ENCODE results near the gene CD40.
"Not testable (repeated sequence)": the region's sequence is repeated elsewhere in the genome, so short reads cannot be mapped to it uniquely, and the experiment has no call there.

Gene CD40

DNA sequence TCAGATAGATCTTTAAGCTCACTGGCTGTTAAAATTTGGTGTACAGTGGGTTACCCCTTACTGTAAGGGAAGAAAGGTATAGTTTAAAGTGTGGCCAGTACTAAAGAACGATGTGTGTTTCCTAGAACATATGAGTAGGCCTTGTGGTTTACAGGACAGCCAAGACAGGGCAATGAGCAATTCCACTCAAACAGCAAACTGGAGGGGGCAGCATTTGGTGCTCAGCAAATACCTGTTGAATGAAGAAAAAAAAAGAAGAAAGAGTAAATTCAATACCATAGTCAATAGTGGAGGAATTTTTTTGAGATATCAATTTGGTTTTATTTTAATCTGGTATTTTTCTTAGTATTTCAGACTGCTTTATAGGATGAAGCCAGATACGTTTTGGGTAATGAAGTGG lies 24.6 kb upstream of the CD40 start:
- no peak for DNase-seq (ENCODE audit: low read depth in 2 of 2)

DNA sequence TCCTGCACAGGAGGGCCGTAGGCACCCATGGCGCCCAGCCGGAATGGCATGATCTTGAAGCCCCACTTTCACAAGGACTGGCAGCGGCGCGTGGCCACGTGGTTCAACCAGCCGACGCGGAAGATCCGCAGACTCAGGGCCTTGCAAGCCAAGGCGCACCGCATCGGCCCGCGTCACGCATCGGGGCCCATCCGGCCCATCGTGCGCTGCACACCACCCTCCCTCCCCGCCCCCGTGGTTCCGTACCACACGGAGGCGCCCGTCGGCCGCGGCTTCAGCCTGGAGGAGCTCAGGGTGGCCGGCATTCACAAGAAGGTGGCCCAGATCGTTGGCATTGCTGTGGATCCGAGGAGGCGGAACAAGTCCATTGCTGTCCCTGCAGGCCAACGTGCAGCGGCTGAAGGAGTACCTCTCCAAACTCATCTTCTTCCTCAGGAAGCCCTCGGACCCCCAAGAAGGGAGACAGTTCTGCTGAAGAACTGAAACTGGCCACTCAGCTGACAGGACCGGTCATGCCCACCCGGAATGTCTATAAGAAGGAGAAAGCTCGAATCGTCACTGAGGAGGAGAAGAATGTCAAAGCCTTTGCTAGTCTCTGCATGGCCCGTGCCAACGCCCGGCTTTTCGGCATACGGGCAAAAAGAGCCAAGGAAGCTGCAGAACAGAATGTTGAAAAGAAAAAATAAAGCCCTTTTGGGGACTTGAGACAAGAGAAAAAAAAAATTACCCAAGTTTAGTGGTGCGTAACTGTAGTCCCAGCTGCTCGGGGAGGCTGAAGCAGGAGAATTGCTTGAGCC lies 18.4 kb upstream of the CD40 start:
- no peak for DNase-seq (ENCODE audit: low read depth in 2 of 2)

GRCh38 chr20:46100444-46100843 lies 17.7 kb upstream of the CD40 start:
- DNase-seq (ENCODE audit: low read depth in 2 of 2) = not testable (repeated sequence)

DNA sequence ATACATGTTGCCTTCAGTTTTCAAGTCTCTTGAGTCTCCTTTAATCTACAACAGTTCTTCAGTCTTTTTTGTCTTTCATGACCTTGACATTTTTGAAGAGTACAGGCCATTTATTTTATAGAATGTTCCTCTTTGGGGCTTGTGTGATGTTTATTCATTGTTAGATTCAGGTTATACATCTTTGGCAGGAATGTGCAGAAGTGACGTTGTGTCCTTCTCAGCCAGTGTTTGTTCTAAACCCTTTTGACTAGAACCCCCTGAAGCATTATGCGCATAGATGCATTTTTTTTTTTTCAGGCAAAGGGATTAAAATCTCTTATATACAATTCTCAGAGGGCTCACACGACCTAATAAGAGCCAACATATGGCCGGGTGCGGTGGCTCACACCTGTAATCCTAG lies 17.1 kb upstream of the CD40 start:
- no peak for DNase-seq (ENCODE audit: low read depth in 2 of 2)

DNA sequence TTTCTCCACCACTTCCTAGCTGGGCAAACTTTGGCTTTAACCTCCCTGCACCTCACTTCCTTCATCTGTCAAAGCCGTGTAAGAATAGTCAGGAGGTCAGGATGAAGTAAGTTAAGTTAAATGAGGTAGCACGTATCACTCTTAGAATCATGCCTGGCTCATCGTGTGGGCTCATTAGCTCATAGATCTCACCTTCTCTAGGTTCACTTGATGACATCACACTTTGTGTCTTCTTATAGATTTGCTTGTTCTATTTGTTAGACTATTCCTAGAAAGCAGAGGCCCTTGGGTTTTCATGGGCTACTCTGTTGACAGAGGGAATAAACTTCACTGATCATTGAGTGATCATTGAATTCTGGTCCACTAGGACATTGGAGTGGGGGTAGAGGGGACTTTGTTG lies 16.2 kb upstream of the CD40 start:
- DNase-seq (ENCODE audit: low read depth in 2 of 2) = no peak

DNA sequence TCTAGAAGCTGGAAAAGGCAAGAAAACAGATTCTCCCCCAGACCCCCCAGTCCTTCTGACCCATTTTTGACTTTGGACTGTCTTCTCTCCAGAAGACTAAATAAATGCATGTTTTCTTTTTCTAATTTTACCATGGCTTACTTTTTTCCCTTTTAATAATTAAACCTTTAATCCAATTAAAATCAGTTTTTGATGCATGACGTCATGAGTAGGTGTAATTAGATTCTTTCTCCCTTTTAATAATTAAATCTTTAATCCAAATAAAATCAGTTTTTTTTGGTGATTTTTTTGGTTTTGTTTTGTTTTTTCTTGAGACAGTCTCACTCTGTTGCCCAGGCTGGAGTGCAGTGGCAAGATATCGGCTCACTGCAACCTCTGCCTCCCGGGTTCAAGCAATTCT lies 15.2 kb upstream of the CD40 start:
- no peak for DNase-seq (ENCODE audit: low read depth in 2 of 2)

DNA sequence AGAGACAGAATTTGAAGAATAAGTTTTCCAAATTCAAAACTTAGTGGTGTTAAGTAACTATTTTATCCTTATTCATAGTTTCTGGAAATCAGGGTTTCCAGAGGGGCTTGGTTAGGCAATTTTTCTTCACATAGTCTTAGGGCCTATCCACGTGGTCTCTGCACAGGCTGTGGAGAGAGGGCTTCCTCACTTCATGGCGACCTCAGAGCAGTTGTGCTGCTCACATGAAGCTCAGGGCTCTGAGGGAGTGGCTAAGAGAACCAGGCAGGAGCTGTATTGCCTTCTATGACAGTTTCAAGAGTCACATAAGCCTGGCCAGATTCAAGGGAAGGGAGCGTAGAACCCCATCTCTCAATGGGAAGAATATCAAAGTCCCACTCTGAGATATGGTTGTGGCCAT lies 13.9 kb upstream of the CD40 start:
- no peak for DNase-seq (ENCODE audit: low read depth in 2 of 2)

DNA sequence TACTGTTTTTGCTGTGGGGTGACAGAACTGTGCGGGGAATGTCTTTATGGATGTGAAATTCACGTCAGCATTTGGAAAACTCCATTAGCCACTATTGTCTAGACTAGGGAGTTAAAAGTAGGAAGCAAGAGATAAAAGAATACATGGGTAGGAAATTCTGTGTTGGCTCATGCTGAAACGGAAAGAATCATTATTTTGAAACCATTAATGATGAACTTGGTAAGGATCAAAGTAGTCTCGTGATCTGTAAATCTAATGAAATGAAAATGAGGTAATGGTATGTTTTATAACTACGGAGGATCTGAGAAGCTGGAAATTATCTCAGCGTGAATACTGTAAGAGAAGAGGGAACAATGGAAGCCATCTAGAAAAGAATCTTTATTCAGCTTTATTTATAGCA lies 11.1 kb upstream of the CD40 start:
- no peak for DNase-seq (ENCODE audit: low read depth in 2 of 2)

DNA sequence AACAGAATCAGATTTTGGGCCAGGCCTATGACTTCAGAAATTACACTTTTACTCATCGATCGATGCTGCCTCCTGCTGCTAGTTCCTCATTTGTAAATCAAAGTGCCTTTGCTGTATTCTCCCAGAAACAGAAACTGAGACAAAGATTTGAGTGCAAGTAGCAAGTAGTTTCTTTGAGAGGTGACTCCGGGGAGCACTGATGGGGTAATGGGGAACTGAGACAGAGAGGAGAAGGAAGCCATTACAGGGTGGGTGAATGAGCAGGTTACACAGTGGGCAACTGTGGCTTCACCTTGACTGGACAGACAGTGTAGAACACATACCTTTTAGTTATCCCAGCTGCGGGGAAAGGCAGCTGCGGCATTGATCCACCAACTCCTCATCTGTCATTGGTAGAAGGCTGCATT lies 9.7 kb upstream of the CD40 start:
- DNase-seq (ENCODE audit: low read depth in 2 of 2) = no peak

- DNase-seq (ENCODE audit: low read depth in 2 of 2) = no peak
These were observed 9.1 kb upstream of the CD40 start for GRCh38 chr20:46108976-46109375.

DNA sequence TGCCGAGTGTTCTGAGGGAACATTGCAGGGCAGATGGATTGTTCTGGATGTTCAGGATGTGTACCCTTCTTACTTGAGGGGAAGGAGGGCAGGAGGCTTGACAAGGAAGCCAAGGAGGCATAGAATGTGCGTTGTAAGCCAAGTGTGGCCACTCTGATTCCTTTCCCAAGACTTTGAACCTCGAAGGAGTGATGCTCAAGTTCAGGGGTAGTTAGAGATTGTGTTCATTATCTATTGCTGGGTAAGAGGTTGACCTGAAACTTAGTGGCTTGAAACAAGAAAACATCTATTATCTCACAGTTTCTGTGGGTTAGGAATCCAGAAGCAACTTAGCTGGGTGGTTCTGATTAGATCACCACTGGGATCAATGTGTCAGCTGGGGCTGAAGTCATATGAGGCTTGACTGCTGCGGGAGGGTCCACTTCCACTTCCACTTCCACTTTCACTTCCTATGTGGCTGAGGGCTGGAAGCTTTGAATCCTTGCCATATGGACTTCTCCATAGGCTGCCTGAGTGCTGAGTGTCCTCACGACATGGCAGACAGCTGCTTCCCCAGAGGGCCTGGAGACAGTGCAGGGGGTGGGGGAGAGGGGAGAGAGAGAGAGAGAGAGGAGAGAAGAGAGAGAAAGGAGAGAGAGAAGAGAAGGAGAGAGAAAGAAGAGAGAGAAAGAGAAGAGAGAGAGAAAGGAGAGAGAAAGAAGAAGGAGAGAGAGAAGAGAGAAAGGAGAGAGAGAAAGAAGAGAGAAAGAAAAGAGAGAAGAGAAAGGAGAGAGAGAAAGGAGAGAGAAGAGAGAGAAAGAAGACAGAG lies 6.9 kb upstream of the CD40 start:
- no peak for DNase-seq (ENCODE audit: low read depth in 2 of 2)

- no peak for DNase-seq (ENCODE audit: low read depth in 2 of 2)
These were observed 6.3 kb upstream of the CD40 start for GRCh38 chr20:46111836-46112212.

- no peak for DNase-seq (ENCODE audit: low read depth in 2 of 2)
These were observed 5.5 kb upstream of the CD40 start for GRCh38 chr20:46112430-46113112.

DNA sequence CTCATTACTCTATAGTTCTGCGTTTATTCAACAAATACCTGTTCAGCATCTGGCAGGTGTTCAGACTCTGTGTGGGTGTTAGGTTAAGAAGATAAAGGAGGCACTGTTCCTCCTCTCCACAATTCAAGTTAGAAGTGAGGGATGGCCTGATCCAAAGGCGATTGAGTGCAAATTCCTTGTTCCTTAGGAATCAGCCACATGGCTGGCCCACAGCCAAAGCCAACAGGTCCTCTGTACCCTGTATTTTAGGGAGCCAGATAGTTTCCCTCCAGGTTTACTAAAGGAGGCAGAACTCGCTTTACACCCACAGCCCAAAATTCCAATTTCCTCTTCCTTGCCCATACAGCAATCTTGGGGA lies 5.0 kb upstream of the CD40 start:
- no peak for DNase-seq (ENCODE audit: low read depth in 2 of 2)

DNA sequence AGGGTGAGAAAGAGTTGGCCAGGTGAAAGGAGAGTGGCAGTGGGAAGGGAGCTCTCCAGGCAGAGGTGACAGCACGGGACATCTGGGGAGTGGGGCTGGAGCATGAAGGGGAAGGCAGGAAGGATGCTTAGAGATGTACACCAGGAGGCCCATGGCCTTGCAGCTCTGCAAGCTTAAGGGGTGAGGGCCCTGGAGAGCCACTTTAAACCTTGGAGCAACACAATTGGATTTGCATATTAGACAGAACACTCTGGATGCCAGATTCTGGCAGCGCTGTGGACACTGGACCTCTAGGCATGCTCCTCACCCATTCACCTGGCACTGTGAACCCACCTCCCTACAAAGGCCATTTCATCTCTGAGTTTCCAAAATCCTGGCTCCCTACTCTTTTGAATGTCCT lies 3.7 kb upstream of the CD40 start:
- DNase-seq (ENCODE audit: low read depth in 2 of 2) = no peak

DNA sequence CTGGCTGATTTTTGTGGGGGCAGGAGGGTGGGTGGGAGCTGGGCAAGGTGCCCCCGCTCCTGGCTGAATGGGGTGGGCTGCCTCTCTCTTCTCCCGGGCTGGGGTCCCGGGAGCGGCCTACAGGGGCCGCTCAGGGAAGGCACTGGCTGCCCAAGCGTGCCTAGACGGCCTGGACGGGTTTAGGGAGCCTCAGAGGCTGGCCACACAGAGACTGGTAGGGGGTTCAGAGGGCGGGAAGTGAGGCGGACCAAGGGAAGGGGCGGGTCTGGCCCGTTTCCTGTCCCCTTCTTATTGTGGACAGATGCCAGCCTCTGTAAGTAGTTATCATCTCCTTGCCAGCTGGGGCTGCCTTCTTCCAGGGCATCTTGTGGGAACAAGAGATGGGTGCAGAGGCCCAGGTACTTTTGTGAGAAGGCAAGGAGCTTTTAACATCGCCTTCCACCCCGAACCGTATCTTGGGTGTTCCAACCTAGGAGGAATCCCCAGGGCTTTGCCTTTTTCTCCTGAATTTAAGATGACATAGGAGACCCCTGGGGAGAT lies 437 bp downstream of the CD40 start:
- no peak for DNase-seq (ENCODE audit: low read depth in 2 of 2)

- DNase-seq (ENCODE audit: low read depth in 2 of 2) = no peak
These were observed 973 bp downstream of the CD40 start for GRCh38 chr20:46119028-46119546.

DNA sequence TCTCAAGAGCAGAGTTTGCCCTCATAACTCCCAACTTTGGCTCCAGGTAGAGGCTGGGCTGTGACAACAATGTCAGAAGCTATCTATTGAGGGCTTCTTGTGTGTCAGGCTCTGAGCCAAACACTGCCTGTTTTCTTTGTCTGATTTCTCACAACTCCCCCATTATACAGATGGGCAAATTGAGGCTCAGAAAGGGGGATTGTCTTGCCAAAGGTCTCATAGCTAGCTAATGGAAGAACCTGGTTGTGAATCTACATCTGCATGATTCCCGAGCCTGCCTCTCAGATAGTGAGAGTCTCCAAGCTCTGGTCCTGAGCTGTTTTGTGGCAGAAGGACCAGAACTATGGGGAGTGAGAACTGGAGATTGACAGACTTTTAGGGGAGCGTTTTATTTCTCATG lies 1.4 kb downstream of the CD40 start:
- no peak for DNase-seq (ENCODE audit: low read depth in 2 of 2)

DNA sequence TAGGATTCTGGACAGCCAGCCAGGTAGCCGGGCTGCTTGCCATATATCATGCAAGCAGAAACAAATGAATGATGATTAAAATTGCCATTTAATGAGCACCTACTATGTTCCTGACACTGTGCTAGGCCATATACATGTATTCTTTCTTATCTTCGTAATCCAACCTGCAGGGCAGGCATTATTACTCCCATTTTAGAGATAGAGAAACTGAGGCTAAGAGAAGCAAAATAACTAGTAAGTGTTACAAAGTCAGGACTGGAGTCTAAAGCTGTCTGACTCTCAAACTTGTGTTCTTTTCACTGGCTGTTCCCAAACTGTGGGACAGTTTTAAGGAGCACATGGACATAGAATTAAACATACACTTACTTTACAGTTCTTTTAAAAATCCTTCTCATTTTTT lies 2.0 kb downstream of the CD40 start:
- no peak for DNase-seq (ENCODE audit: low read depth in 2 of 2)

- DNase-seq (ENCODE audit: low read depth in 2 of 2) = no peak
These were observed 3.2 kb downstream of the CD40 start for GRCh38 chr20:46121184-46121930.

- no peak for DNase-seq (ENCODE audit: low read depth in 2 of 2)
These were observed 4.0 kb downstream of the CD40 start for GRCh38 chr20:46122071-46122470.

Measured in activated CD8-positive, alpha-beta memory T cell treated with anti-CD3 and anti-CD28 coated beads for 4 hours (primary cell).